GM13976 (cell line): ENCODE measurements around the gene IDI2.
"Not testable (repeated sequence)": the region's sequence is repeated elsewhere in the genome, so short reads cannot be mapped to it uniquely, and the experiment has no call there.

Experiments used
- DNase-seq: peaks from one replicate; pipeline ENCODE4 v3.0.0; 2012; ENCODE audit warnings: low spot score
- CTCF ChIP-seq: IDR thresholded peaks from 2 replicates; pipeline ENCODE4 v1.5.1; 2012; ENCODE audit warnings: borderline replicate concordance, mild to moderate bottlenecking; ENCODE audit not compliant: insufficient read depth; ENCODE audit errors: extremely low read depth, missing control alignments, control extremely low read depth
- in situ Hi-C: fragments of 300-500 bp; cut with MboI; formaldehyde crosslinking; loops from one replicate; pipeline ENCODE4 v1.12.0; 2022; ENCODE audit warnings: low sequenced_read_pairs, mixed read lengths, inconsistent platforms; ENCODE audit not compliant: unreplicated experiment

The IDI2 gene

GRCh38 chr10:1015688-1016087 is 10.0 kb downstream of the IDI2 start:
- no peak for DNase-seq
- in situ Hi-C loops, result no loop called here
- TF ChIP-seq CTCF, result no peak

- no peak for TF ChIP-seq CTCF
- DNase-seq, result no peak
- in situ Hi-C loops, result no loop called here
These were observed 14.0 kb downstream of the IDI2 start for GRCh38 chr10:1011696-1012095.

GRCh38 chr10:1010703-1011102 is 15.0 kb downstream of the IDI2 start:
- in situ Hi-C loops, result no loop called here
- DNase-seq, result no peak
- no peak for TF ChIP-seq CTCF

GRCh38 chr10:1009947-1010346 is 15.7 kb downstream of the IDI2 start:
- in situ Hi-C loops, DNase-seq: not testable (repeated sequence)

GRCh38 chr10:1009071-1009494 is 16.6 kb downstream of the IDI2 start:
- DNase-seq, result no peak
- in situ Hi-C loops, result no loop called here
- no peak for TF ChIP-seq CTCF

- TF ChIP-seq CTCF, result no peak
- DNase-seq, result no peak
- in situ Hi-C loops, result no loop called here
These were observed 18.1 kb downstream of the IDI2 start for GRCh38 chr10:1007583-1007982.

GRCh38 chr10:1006573-1006972 is 19.1 kb downstream of the IDI2 start:
- no peak for TF ChIP-seq CTCF
- in situ Hi-C loops, result no loop called here
- DNase-seq, result no peak
